GM19468 (cell line): ENCODE results near the gene ZNF605.
"Not testable (repeated sequence)": the region's sequence is repeated elsewhere in the genome, so short reads cannot be mapped to it uniquely, and the experiment has no call there.

Source experiments
- ATAC-seq: cut with Tn5 transposase; IDR thresholded peaks from one replicate; pipeline ENCODE4 v1.9.1; 2021; ENCODE audit warnings: mild to moderate bottlenecking, moderate library complexity, moderate number of reproducible peaks; ENCODE audit not compliant: unreplicated experiment; ENCODE audit errors: extremely low read depth

ZNF605 gene

GRCh38 chr12:132908145-132909029 lies 47.7 kb downstream of the ZNF605 start:
- ATAC-seq: peak; percentile 71

DNA sequence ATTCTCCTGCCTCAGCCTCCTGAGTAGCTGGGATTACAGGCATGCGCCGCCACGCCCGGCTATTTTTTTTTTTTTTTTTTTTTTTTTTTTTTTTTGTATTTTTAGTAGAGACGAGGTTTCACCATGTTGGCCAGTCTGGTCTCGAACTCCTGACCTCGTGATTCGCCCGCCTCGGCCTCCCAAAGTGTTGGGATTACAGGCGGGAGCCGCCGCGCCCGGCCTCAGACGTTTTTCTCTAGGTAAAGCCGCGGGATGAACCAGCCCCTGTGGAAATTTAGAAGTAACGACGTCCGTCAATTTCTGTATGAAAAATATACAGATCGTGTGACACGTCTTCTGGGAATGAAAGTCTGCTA lies 48.3 kb downstream of the ZNF605 start:
- not testable (repeated sequence) for ATAC-seq

DNA sequence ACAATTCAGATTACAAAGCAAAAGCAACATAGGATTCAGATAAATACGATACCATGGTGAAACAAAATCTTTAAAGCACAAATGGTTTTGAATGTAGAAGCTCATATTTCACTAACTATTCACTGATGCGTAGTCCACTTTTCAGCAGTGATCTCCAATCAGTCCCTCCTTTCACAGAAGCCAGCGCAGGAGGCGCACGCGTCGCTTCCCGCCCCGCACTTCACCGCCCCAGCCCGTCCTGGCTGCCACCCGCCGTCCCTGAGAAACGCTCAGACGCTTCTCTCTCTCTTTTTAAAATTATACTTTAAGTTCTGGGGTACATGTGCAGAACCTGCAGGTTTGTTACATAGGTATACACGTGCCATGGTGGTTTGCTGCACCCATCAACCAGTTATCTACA lies 48.9 kb downstream of the ZNF605 start:
- ATAC-seq: no peak

- ATAC-seq: no peak
These were observed 51.3 kb downstream of the ZNF605 start for GRCh38 chr12:132904718-132905328.

- ATAC-seq: no peak
These were observed 57.1 kb downstream of the ZNF605 start for GRCh38 chr12:132899033-132899432.

DNA sequence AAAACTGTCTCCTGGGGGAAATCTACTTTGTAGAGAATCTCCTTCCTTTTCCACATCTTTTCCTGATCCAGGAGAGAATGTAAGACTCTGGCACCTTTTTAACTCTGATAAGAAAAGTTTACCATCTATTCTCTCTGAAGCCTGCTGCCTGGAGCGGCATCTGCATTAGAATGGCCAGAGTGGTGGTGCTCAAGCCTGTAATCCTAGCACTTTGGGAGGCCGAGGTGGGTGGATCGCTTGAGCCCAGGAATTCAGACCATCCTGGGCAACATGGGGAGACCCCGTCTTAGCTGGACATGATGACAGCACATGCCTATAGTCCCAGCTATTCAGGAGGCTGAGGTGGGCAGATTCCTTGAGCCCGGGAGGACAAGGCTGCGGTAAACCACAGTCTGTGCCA lies 67.3 kb downstream of the ZNF605 start:
- ATAC-seq: no peak

- ATAC-seq: peak; percentile 91
These were observed 68.4 kb downstream of the ZNF605 start, which contains the start of gene CHFR for GRCh38 chr12:132887513-132888351. CHFR (minus strand) TSS chr12:132887605; CDS start chr12:132887328, 277 bp downstream.

DNA sequence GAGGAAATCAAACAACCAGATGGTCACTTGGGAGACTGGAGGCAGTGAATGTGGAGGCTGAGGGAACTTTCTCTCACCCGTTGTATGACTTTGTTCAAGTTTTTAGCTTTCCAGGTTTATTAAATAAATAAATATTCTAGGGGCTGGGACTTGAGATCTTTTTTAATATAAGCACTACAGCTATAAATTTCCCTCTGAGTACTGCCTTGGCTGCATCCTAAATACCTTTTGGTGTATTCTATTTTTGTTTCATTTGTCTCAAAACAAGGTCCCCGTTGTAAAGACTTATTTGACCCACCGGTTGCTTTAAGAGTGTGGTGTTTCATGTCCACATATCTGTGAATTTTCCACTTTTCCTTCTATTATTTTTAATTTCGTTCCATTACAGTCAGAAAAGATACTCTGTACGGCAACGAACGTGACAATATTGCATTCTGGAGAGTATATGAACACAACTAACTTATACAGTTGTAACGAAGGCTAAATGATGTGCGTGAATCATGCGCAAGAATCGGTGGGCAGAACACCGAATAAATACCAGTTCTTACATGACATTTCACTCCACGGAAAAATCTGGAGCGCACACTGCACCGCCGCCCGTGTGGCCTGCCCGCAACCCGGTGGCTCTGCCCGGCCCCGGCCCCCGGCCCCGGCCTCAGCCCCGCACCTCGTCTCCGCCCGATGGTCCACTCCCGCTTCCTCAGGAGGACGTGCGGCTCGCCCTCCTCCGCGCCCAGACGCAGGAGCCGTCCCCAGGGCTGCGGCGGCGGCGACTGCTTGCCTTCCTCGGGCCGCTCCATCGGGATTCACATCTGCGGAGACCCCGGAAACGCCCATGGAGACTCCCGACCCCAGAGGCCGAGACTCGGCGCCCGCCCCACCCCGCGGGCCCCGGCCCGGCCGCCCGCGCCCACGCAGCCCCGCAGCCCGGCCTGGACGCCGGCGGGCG lies 69.3 kb downstream of the ZNF605 start:
- no peak for ATAC-seq

DNA sequence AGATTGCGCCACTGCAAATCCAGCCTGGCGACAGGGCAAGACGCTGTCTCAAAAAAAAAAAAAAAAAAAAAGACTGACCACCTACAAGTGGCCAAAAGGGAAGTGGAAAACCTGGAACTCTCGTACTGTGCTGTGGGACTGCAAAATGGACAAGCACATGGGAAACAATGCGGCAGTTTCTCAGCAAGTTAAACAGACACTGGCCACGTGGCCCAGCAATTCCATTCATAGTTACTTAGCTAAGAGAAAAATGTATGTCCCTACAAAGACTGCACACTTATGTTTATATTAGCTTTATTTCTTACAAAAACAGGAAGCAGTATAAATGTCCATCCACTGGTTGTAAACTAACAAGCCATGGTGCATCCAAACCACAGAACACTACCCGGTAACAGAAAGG lies 74.3 kb downstream of the ZNF605 start:
- ATAC-seq: no peak

DNA sequence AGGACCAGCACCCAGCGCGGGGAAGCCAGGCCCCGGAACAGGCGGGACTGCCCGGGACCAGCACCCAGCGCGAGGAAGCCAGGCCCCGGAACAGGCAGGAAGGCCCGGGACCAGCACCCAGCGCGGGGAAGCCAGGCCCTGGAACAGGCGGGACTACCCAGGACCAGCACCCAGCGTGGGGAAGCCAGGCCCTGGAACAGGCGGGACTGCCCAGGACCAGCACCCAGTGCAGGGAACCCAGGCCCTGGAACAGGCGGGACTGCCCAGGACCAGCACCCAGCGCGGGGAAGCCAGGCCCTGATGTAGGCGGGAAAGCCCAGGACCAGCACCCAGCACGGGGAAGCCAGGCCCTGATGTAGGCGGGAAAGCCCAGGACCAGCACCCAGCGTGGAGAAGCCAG lies 81.5 kb downstream of the ZNF605 start:
- not testable (repeated sequence) for ATAC-seq

DNA sequence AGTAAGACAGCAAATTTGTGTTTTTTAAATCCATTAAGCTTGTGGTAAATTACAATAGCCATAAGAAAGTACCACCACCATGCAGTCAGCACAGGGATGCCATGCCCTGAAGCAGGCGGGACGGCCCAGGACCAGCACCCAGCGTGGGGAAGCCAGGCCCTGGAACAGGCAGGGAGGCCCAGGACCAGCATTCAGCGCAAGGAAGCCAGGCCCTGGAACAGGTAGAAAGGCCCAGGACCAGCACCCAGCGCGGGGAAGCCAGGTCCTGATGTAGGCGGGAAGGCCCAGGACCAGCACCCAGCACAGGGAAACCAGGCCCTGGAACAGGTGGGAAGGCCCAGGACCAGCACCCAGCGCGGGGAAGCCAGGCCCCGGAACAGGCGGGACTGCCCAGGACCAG lies 81.9 kb downstream of the ZNF605 start:
- no peak for ATAC-seq

DNA sequence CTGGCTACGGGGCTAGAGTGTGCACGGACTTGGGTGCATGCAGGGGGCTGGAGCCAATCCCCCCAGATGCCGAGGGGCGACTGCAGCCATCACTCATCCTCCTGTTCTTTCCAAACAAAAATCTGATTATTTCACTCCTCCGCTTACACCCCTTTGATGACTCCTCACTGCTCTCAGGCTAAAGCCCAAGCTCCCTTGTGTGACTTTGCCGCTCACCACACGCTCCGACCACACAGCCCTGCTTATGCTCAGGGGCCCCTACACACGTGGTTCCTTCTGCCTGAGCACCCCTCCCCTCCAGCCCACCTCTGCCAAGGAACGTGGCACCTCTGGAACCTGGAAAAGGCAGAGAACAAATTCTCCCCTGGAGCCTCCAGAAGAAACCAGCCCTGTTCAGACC lies 82.4 kb downstream of the ZNF605 start:
- ATAC-seq: no peak

GRCh38 chr12:132872975-132873421 lies 83.1 kb downstream of the ZNF605 start:
- ATAC-seq: no peak

DNA sequence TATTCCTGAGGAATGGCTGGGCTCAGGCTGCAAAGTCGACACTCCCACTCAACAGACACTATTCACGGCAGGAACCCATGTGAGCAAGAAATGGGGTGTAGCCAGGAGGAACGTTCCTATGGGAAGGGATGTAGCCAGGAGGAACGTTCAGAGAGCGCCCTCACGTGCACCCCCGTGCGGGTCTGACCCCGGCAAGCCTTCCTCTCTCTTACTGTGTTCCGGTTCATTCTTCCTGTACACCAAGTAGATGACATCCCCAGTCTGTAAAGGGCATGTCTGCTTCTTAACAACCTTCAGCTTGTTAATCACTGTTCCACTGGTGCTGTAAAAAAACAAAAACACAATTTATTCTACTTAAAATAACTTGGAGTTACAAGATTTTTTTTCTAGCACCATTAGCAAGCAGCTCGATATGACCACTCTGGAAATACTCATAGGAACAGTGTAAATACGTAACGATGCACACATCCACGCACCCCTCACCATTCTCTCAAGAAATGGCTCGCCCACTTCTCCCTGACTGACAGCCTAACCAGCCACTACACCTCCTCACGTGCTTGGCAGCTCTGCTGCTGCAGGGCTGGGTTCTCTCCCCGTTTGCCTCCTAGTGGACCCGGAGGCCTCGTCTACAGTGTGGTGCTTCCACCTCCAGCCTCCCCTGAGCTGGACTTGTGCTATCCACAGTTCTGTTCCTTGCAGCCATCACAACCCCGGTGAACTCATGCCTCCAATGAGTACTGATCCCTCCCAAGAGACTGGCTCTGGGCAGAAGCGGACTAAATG lies 83.8 kb downstream of the ZNF605 start:
- no peak for ATAC-seq

- ATAC-seq: no peak
These were observed 86.6 kb downstream of the ZNF605 start for GRCh38 chr12:132869551-132869950.
